Measurements from ENCODE around the gene KCNRG. TPM values are rescaled to one million over a fixed set of nuclear protein-coding genes. Genes with fewer than 3 reads are reported as not detected.
A peak's percentile ranks its signal among the peaks of the same experiment; 100 is the strongest.

KCNRG gene
- total and polyA plus RNA-seq, 2 donors (not counting 1 experiment from before 2014, with no cell fraction given): 0.86 to 3.4 TPM

GRCh38 chr13:50014386-50014785 is 858 bp upstream of the KCNRG start:
- Histone ChIP-seq H3K4me2 (replicated peaks; ENCODE audit: low read depth, low read length, poor library complexity, severe bottlenecking) (no peak overlapping the region), H3K27ac (ENCODE audit: low read length in 2 of 2) (peak overlapping the region in 1 of 2 donors; percentile 65), H3K79me2 (ENCODE audit: control insufficient read depth, insufficient read depth, low read length) (peaks cover 15% of the 10 kb centered on the region), H3K4me3 (ENCODE audit: control extremely low read depth in 1 of 5, extremely low read depth in 1 of 5, insufficient read depth in 1 of 5, low read depth in 2 of 5, low read length in 4 of 5) (no peak overlapping the region), H3K27me3 (replicated peaks in 1 of 4; ENCODE audit: control extremely low read depth in 1 of 4, control insufficient read depth in 3 of 4, insufficient read depth in 4 of 4, low read length in 3 of 4) (no peaks in the 10 kb centered on the region), H2AFZ (ENCODE audit: insufficient read depth, low read depth, low read length, poor library complexity, severe bottlenecking) (no peak overlapping the region), H3K36me3 (replicated peaks in 1 of 2; ENCODE audit: control extremely low read depth in 1 of 2, control insufficient read depth in 1 of 2, extremely low read depth in 1 of 2, insufficient read depth in 2 of 2, low read length in 1 of 2) (peaks cover 19 to 38% of the 10 kb centered on the region in 2 experiments), H3K9ac (ENCODE audit: low read length) (no peak overlapping the region), H4K20me1 (ENCODE audit: control insufficient read depth, insufficient read depth, low read length, poor library complexity, severe bottlenecking) (peaks cover 4% of the 10 kb centered on the region), H3K4me1 (ENCODE audit: control insufficient read depth in 2 of 2, insufficient read depth in 2 of 2, low read length in 2 of 2) (no peaks in the 10 kb centered on the region), H3K9me3 (ENCODE audit: control extremely low read depth in 1 of 3, control insufficient read depth in 2 of 3, insufficient read depth in 1 of 3, low read length in 2 of 3) (peaks cover 0 to 2% (median 0%) of the 10 kb centered on the region in 3 donors)
- ATAC-seq (ENCODE audit: low read depth) (no peak), DNase-seq (no peak)
- no peak for TF ChIP-seq EZH2 (IDR thresholded peaks at IDR 0.05; ENCODE audit: borderline replicate concordance, insufficient read depth, low read depth, low read length, poor library complexity, severe bottlenecking)
- Mint-ChIP-seq H3K4me3 (no peak overlapping the region), H3K27ac (no peak overlapping the region), H3K27me3 (no peaks in the 10 kb centered on the region), H3K9me3 (ENCODE audit: insufficient read depth) (no peaks in the 10 kb centered on the region), H3K4me1 (peaks cover 48% of the 10 kb centered on the region)
- ChIA-PET CTCF (interaction anchor here (0.7 kb wide), 2 partner anchors 17 to 38 kb away, joined by 3 to 6 read pairs; no protein-coding TSS in a partner anchor), POLR2A (no interaction called here)
- intact Hi-C loops (cut with micrococcal nuclease): loop anchor here (2.0 kb wide), 1 partner anchor 14 kb away; no protein-coding TSS in a partner anchor
- no CpG with 5 or more reads among the region's 1 CpG for WGBS (ENCODE audit: insufficient coverage)

GRCh38 chr13:50015750-50016149 is 506 bp downstream of the KCNRG start:
- no peak overlapping the region for H3K4me3 Mint-ChIP-seq
- POLR2A ChIA-PET: no interaction called here
- Histone ChIP-seq H3K9ac (ENCODE audit: low read length) (no peak overlapping the region), H3K79me2 (ENCODE audit: control insufficient read depth, insufficient read depth, low read length) (peaks cover 10% of the 10 kb centered on the region), H4K20me1 (ENCODE audit: control insufficient read depth, insufficient read depth, low read length, poor library complexity, severe bottlenecking) (peaks cover 4% of the 10 kb centered on the region), H3K4me3 (ENCODE audit: control extremely low read depth in 1 of 5, extremely low read depth in 1 of 5, insufficient read depth in 1 of 5, low read depth in 2 of 5, low read length in 4 of 5) (no peak overlapping the region), H3K4me2 (replicated peaks; ENCODE audit: low read depth, low read length, poor library complexity, severe bottlenecking) (no peak overlapping the region), H3K27me3 (replicated peaks in 1 of 4; ENCODE audit: control extremely low read depth in 1 of 4, control insufficient read depth in 3 of 4, insufficient read depth in 4 of 4, low read length in 3 of 4) (no peaks in the 10 kb centered on the region), H3K27ac (ENCODE audit: low read length in 2 of 2) (peak overlapping the region in 1 of 2 donors; percentile 50), H3K4me1 (ENCODE audit: control insufficient read depth in 2 of 2, insufficient read depth in 2 of 2, low read length in 2 of 2) (no peaks in the 10 kb centered on the region), H2AFZ (ENCODE audit: insufficient read depth, low read depth, low read length, poor library complexity, severe bottlenecking) (no peak overlapping the region), H3K9me3 (ENCODE audit: control extremely low read depth in 1 of 3, control insufficient read depth in 2 of 3, insufficient read depth in 1 of 3, low read length in 2 of 3) (no peaks in the 10 kb centered on the region), H3K36me3 (replicated peaks in 1 of 2; ENCODE audit: control extremely low read depth in 1 of 2, control insufficient read depth in 1 of 2, extremely low read depth in 1 of 2, insufficient read depth in 2 of 2, low read length in 1 of 2) (peaks cover 20 to 40% of the 10 kb centered on the region in 2 experiments)
- H3K9me3 Mint-ChIP-seq (ENCODE audit: insufficient read depth): no peaks in the 10 kb centered on the region
- ATAC-seq (ENCODE audit: low read depth) (no peak), DNase-seq (no peak)
- intact Hi-C loops (cut with micrococcal nuclease): loop anchor here (2.0 kb wide), 1 partner anchor 15 kb away; no protein-coding TSS in a partner anchor
- WGBS (ENCODE audit: insufficient coverage): 100% methylated on average over 2 of the region's 4 CpGs
- H3K27ac Mint-ChIP-seq: peak overlapping the region; percentile 42
- H3K4me1 Mint-ChIP-seq: peaks cover 46% of the 10 kb centered on the region
- CTCF ChIA-PET: no interaction called here
- TF ChIP-seq EZH2 (IDR thresholded peaks at IDR 0.05; ENCODE audit: borderline replicate concordance, insufficient read depth, low read depth, low read length, poor library complexity, severe bottlenecking) (no peak), CTCF (IDR thresholded peaks at IDR 0.05) (no peak)
- no peaks in the 10 kb centered on the region for H3K27me3 Mint-ChIP-seq

Measured in B cell (primary cell).